Measurements from ENCODE around the gene AGPAT1. TPM values are rescaled to one million over a fixed set of nuclear protein-coding genes. Genes with fewer than 3 reads are reported as not detected.
A peak's percentile ranks its signal among the peaks of the same experiment; 100 is the strongest.

AGPAT1 gene
- total and polyA plus RNA-seq, 2 of the 13 experiments (the other 11 are each of a cell fraction or from before 2014, with no cell fraction given) = 51.3 to 139 TPM

GRCh38 chr6:32177788-32178546, 2.1 kb upstream of the AGPAT1 start, which contains the start of gene RNF5 (continued):
- TF ChIP-seq BRF2 (CRISPR knock-in tag; IDR thresholded peaks at IDR 0.05) (no peak), ZFP90 (CRISPR knock-in tag; IDR thresholded peaks at IDR 0.05; ENCODE audit: borderline replicate concordance) (peak; percentile 17; the same call in 1 of the 2 replicates), KAT7 (CRISPR knock-in tag; IDR thresholded peaks at IDR 0.05; ENCODE audit: borderline replicate concordance) (no peak), TRIM24 (CRISPR knock-in tag; IDR thresholded peaks at IDR 0.05) (no peak), HOMEZ (CRISPR knock-in tag; IDR thresholded peaks at IDR 0.05; ENCODE audit: low read depth) (0 out of 2 replicates have a peak, but pooled peaks have one; percentile 16), ZBTB1 (CRISPR knock-in tag; IDR thresholded peaks at IDR 0.05; ENCODE audit: borderline replicate concordance) (no peak), BHLHE40 (IDR thresholded peaks at IDR 0.05; ENCODE audit: low read length) (peak; percentile 24), KLF6 (CRISPR knock-in tag; IDR thresholded peaks at IDR 0.05) (peak; percentile 63; the same call in 1 of the 2 replicates), MAZ (IDR thresholded peaks at IDR 0.05; ENCODE audit: borderline replicate concordance, low read depth, low read length) (no peak), MAZ (CRISPR knock-in tag; IDR thresholded peaks at IDR 0.05; ENCODE audit: low read depth) (peak; percentile 81), RNF219 (CRISPR knock-in tag; IDR thresholded peaks at IDR 0.05) (no peak), ZIK1 (CRISPR knock-in tag; IDR thresholded peaks at IDR 0.05; ENCODE audit: borderline replicate concordance, low read depth) (peak; percentile 3; the same call in 1 of the 2 replicates), RFX5 (IDR thresholded peaks at IDR 0.05; ENCODE audit: low read depth, low read length) (peak; percentile 89), ZNF747 (CRISPR knock-in tag; IDR thresholded peaks at IDR 0.05; ENCODE audit: borderline replicate concordance) (peak; percentile 65; the same call in 1 of the 2 replicates), ZNF713 (CRISPR knock-in tag; IDR thresholded peaks at IDR 0.05) (no peak), ZNF451 (CRISPR knock-in tag; IDR thresholded peaks at IDR 0.05) (no peak), POLR2AphosphoS5 (IDR thresholded peaks at IDR 0.05; ENCODE audit: low read depth, low read length) (peak; percentile 37; the same call in 1 of the 2 replicates), NFKBIZ (CRISPR knock-in tag; IDR thresholded peaks at IDR 0.05) (peak; percentile 33; the same call in 1 of the 2 replicates), POGK (CRISPR knock-in tag; conservative IDR thresholded peaks at IDR 0.05) (no peak; the same call in 1 of the 2 replicates), SAP130 (CRISPR knock-in tag; IDR thresholded peaks at IDR 0.05; ENCODE audit: low read depth) (peak; percentile 63), SCMH1 (CRISPR knock-in tag; IDR thresholded peaks at IDR 0.05; ENCODE audit: borderline replicate concordance) (no peak)
